Measurements from ENCODE around the gene CDH6.

CDH6 gene

DNA sequence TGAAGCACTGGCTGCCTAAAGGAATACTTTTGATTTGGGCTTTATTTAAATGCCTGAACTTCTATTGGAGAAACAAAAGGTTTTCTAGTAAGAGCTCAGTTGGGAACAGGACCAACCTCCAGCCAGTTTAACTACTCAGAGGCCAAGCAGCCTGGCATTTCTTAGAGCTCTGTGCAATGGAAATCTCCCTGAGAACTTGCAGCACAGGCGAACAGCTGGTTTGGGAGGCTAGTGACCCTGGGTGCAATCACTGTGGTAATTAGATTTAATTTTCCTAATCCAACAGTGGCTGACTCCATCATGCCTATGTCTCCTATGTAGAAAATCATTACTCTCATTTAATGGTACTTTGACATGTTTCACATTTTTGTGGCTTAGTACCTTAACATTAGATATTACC lies 1.0 kb upstream of the CDH6 start:
- Mint-ChIP-seq H3K4me3 (peak overlapping the region; percentile 83 to 87 (median 84)), H3K27ac (peak overlapping the region in 1 of 3 experiments; percentile 26), H3K27me3 (ENCODE audit: low read depth) (peaks cover 60% of the 10 kb centered on the region), H3K36me3 (ENCODE audit: low read depth) (no peaks in the 10 kb centered on the region), H3K4me1 (peaks cover 17% of the 10 kb centered on the region), H3K9me3 (no peaks in the 10 kb centered on the region)
- TF ChIP-seq, protein P1, sequence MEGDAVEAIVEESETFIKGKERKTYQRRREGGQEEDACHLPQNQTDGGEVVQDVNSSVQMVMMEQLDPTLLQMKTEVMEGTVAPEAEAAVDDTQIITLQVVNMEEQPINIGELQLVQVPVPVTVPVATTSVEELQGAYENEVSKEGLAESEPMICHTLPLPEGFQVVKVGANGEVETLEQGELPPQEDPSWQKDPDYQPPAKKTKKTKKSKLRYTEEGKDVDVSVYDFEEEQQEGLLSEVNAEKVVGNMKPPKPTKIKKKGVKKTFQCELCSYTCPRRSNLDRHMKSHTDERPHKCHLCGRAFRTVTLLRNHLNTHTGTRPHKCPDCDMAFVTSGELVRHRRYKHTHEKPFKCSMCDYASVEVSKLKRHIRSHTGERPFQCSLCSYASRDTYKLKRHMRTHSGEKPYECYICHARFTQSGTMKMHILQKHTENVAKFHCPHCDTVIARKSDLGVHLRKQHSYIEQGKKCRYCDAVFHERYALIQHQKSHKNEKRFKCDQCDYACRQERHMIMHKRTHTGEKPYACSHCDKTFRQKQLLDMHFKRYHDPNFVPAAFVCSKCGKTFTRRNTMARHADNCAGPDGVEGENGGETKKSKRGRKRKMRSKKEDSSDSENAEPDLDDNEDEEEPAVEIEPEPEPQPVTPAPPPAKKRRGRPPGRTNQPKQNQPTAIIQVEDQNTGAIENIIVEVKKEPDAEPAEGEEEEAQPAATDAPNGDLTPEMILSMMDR (IDR thresholded peaks at IDR 0.05; ENCODE audit: unreplicated experiment in 3 of 3): no peak

DNA sequence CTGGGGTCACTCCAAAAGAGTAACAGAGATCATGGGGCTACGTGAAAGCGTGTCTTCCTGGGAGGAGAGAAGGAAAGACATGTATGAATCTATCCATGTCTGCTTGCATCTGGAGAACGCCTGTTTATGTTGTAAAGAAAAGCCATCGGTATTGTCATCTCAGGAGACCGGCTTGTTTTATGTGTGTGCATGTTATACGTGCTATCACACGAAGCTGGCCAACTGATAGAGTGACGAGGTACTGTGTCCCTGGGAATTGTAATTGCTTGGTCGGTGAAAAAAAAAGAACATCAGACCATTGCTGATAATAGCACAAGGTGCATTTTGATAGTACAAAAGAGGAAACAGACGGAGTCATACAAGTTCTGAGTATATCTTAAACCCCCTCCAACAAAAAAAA lies 370 bp upstream of the CDH6 start:
- Mint-ChIP-seq H3K4me3 (peak overlapping the region; percentile 83 to 87 (median 84)), H3K9me3 (no peaks in the 10 kb centered on the region), H3K4me1 (peaks cover 17% of the 10 kb centered on the region), H3K27me3 (ENCODE audit: low read depth) (peaks cover 64% of the 10 kb centered on the region), H3K27ac (peak overlapping the region; percentile 18 to 75 (median 45)), H3K36me3 (ENCODE audit: low read depth) (no peaks in the 10 kb centered on the region)
- TF ChIP-seq, protein P1 (IDR thresholded peaks at IDR 0.05; ENCODE audit: unreplicated experiment in 3 of 3): no peak

DNA sequence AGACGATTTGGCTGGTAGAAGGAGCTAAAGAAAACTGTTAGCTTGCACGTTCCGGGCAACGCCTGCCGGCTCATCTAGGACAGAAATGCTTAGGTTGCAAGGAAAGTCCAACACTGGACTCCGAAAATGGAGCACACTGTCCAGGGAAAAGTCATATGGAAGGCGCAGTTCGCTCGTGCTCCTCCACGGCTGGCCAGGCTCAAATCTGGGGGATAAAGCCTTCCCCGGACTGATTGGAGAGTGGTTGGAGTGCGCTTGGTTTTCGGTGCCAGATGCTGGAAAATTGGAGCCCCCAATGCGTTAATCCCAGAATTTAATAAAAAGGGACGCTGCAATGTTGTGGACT lies 955 bp downstream of the CDH6 start:
- TF ChIP-seq, protein P1 (IDR thresholded peaks at IDR 0.05; ENCODE audit: unreplicated experiment in 3 of 3): no peak
- Mint-ChIP-seq H3K27ac (peak overlapping the region; percentile 79 to 87 (median 80)), H3K4me1 (peaks cover 20% of the 10 kb centered on the region), H3K9me3 (no peaks in the 10 kb centered on the region), H3K36me3 (ENCODE audit: low read depth) (no peaks in the 10 kb centered on the region), H3K27me3 (ENCODE audit: low read depth) (peaks cover 68% of the 10 kb centered on the region), H3K4me3 (peak overlapping the region; percentile 83 to 87 (median 84))

DNA sequence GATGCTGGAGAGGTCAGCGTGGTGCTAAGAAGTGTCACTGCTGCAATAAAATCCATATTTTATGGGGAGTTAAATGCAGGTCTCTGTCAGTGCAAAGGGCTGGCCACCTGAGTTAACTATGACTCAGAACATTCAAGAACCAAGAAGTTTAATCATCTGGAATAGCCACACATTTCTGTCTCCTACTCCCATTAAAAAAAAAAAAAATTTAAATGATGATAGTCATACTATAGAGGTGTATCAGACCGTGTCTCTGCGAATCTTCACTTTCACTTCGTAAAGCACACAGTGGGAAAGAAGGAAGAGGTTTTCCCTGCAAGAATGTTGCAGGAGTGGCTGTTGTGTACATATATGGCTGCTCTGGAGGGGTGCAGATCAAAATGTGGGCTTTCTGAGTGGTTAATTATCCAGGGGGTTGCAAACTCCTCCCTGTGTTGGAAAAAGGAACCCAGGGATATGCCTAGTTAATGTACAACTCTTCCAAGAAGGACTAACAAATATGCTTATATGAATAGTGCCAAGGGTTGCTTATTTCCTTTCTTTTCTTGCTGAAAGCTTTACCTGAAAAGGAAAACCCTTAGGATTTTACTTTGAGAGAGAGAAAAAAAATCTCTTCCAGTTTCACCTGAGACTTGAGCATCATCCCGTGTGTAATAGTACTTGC lies 1.5 kb downstream of the CDH6 start:
- peak overlapping the region; percentile 79 to 87 (median 80) for H3K27ac Mint-ChIP-seq
- peaks cover 20% of the 10 kb centered on the region for H3K4me1 Mint-ChIP-seq
- peaks cover 64% of the 10 kb centered on the region for H3K27me3 Mint-ChIP-seq (ENCODE audit: low read depth)

DNA sequence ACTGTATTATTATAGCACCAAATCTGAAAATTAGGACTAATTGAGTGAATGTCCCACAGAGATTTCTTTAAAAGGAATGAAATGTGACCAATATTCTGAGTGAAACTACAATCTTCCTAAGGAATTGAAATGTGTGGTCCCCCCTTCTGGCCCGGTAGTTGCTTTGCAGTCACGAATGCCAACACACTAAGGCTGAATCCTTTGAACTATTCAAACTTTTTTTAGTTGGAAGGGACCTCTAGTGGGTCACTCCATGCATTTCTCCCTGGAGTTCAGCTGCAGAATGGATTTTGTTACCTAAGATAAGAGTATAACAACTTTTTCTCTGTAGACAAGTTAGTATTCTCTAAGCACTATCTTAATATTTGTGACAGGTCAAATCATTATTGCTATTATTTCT lies 2.8 kb downstream of the CDH6 start:
- peak overlapping the region; percentile 83 to 87 (median 84) for H3K4me3 Mint-ChIP-seq
- H3K27ac Mint-ChIP-seq: peak overlapping the region; percentile 67 to 80 (median 68)
- H3K9me3 Mint-ChIP-seq: no peaks in the 10 kb centered on the region
- H3K4me1 Mint-ChIP-seq: peaks cover 20% of the 10 kb centered on the region
- H3K27me3 Mint-ChIP-seq (ENCODE audit: low read depth): peaks cover 64% of the 10 kb centered on the region
- TF ChIP-seq, protein P1 (IDR thresholded peaks at IDR 0.05; ENCODE audit: unreplicated experiment in 3 of 3): peak; percentile 27 to 39 (median 33)
- H3K36me3 Mint-ChIP-seq (ENCODE audit: low read depth): no peaks in the 10 kb centered on the region

More for the DNA sequence above, 1.5 kb downstream of the CDH6 start:
- no peaks in the 10 kb centered on the region for H3K9me3 Mint-ChIP-seq
- TF ChIP-seq, protein P1 (IDR thresholded peaks at IDR 0.05; ENCODE audit: unreplicated experiment in 3 of 3): no peak
- H3K4me3 Mint-ChIP-seq: peak overlapping the region; percentile 83 to 87 (median 84)
- no peaks in the 10 kb centered on the region for H3K36me3 Mint-ChIP-seq (ENCODE audit: low read depth)

DNA sequence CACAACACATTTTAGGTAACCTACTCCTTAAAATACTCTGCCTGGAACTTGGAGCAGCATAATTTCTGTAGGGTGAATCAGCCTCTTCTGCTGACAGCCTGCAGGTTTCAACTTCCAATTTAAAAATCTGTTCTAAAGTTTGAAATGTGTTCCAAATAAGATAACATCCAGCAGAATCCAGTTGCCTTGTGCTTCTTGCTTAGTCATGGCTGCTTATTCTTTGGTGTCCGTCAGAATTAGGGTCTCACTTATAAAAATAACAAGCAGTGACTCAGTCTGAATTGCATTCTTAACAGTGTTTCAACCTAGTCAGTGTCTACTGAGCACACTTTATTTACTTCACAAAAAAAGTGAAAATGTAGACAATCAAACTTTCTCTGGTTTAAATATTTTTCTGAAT lies 3.7 kb downstream of the CDH6 start:
- Mint-ChIP-seq H3K27ac (peak overlapping the region in 1 of 3 experiments; percentile 33), H3K9me3 (no peaks in the 10 kb centered on the region), H3K27me3 (ENCODE audit: low read depth) (peaks cover 59% of the 10 kb centered on the region), H3K4me1 (peaks cover 20% of the 10 kb centered on the region), H3K36me3 (ENCODE audit: low read depth) (no peaks in the 10 kb centered on the region), H3K4me3 (peak overlapping the region; percentile 45 to 87 (median 84))
- TF ChIP-seq, protein P1 (IDR thresholded peaks at IDR 0.05; ENCODE audit: unreplicated experiment in 3 of 3): no peak
